ENCODE results near the gene SNX33.

DNA sequence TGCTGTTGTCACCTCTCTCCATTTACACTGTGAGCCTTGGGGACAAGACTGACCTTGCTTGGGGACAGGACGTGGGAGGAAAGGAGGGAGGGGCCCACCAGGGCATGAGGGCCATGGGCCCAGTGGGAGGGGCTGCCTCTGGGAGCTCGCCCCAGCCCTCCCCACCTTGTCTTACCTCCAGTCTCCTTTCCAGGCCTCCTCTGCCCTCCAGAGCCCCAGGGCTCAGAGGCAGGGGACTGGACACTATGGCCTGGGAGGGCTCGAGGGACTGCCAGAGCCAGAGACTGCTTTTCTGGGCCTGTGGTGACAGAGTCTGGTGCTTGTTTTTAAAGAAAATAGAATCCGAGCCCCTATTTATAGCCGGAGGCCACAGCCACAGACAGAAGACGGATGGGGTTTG, 54.7 kb downstream of the SNX33 start:
- no peak for TF ChIP-seq CTCF (conservative IDR thresholded peaks at IDR 0.05; ENCODE audit: low read length)
- no peak for TF ChIP-seq EZH2phosphoT487 (IDR thresholded peaks at IDR 0.05; ENCODE audit: borderline replicate concordance)

Data from Loucy (cell line).